Caco-2 (cell line): ENCODE measurements around the gene NRP1. TPM values are rescaled to one million over a fixed set of nuclear protein-coding genes. Genes with fewer than 3 reads are reported as not detected.

Experiments used
- BruUV-seq: library from RNA; stranded (reverse); fragments of 400-500 nt; replicated peaks from 2 replicates; lab custom pipeline; 2021; lab: Mats Ljungman, UMichigan
- CTCF ChIA-PET: fragments of 300-600 bp; sonication (Branson Sonifier 250); formaldehyde crosslinking; loops from one replicate; lab custom pipeline; 2022; ENCODE audit warnings: antibody characterized with exemption; lab: Charles Lee
- POLR2A ChIA-PET: fragments of 300-600 bp; sonication (Branson Sonifier 250); formaldehyde crosslinking; loops from one replicate; lab custom pipeline; 2022; ENCODE audit warnings: antibody characterized with exemption; lab: Charles Lee
- DNase-seq, 2 experiments: peaks; one replicate each; pipeline versions ENCODE4 v3.0.0 to v3.0.0-alpha.2; 2020 to 2022
- H3K27me3 ChIP-seq: replicated peaks from 2 replicates; pipeline ENCODE4 v1.6.0; 2011; ENCODE audit warnings: low read length; ENCODE audit not compliant: control insufficient read depth, insufficient read depth
- H3K36me3 ChIP-seq: 2 replicates; pipeline ENCODE4 v1.5.1; 2011; ENCODE audit warnings: low read length; ENCODE audit not compliant: control insufficient read depth, insufficient read depth
- H3K4me1 ChIP-seq: fragments of 250-450 bp; sonication (Bioruptor Pico); 2 replicates; pipeline ENCODE4 v1.5.1; 2020; ENCODE audit warnings: mild to moderate bottlenecking
- H3K4me3 ChIP-seq: 2 replicates; pipeline ENCODE4 v1.5.1; 2011; ENCODE audit warnings: low read depth, mild to moderate bottlenecking, control low read depth, low read length
- H3K9me3 ChIP-seq: fragments of 250-450 bp; sonication (Bioruptor Pico); 2 replicates; pipeline ENCODE4 v1.5.1; 2020; ENCODE audit warnings: mild to moderate bottlenecking, moderate library complexity
- H3K27ac Mint-ChIP-seq: one replicate; pipeline ENCODE4 v1.8.0; 2022; ENCODE audit warnings: mixed read lengths; ENCODE audit not compliant: unreplicated experiment
- H3K27me3 Mint-ChIP-seq: one replicate; pipeline ENCODE4 v1.8.0; 2022; ENCODE audit warnings: mixed read lengths; ENCODE audit not compliant: insufficient read depth, unreplicated experiment
- H3K36me3 Mint-ChIP-seq: one replicate; pipeline ENCODE4 v1.8.0; 2022; ENCODE audit warnings: mild to moderate bottlenecking, mixed read lengths; ENCODE audit not compliant: insufficient read depth, unreplicated experiment
- H3K4me1 Mint-ChIP-seq: one replicate; pipeline ENCODE4 v1.8.0; 2022; ENCODE audit warnings: low read depth, mixed read lengths; ENCODE audit not compliant: unreplicated experiment
- H3K4me3 Mint-ChIP-seq: one replicate; pipeline ENCODE4 v1.8.0; 2022; ENCODE audit warnings: mild to moderate bottlenecking, moderate library complexity, mixed read lengths; ENCODE audit not compliant: unreplicated experiment
- H3K9me3 Mint-ChIP-seq: one replicate; pipeline ENCODE4 v1.8.0; 2022; ENCODE audit warnings: mixed read lengths; ENCODE audit not compliant: unreplicated experiment
- CTCF ChIP-seq, 2 experiments: fragments of 200-600 bp in 1 of 2; IDR thresholded peaks; 1 replicate in 1 of 2; 2 replicates in 1 of 2; pipeline versions ENCODE4 v1.5.1 to v1.8.0; 2011 to 2022; ENCODE audit warnings: antibody characterized with exemption in 1 of 2, control low read depth in 1 of 2, inconsistent platforms in 1 of 2, low read depth in 1 of 2, low read length in 1 of 2, mild to moderate bottlenecking in 1 of 2, moderate library complexity in 1 of 2; ENCODE audit not compliant: insufficient read depth in 1 of 2, severe bottlenecking in 1 of 2, unreplicated experiment in 1 of 2
- intact Hi-C: fragments of 100-400 bp; cut with micrococcal nuclease; formaldehyde crosslinking; loops from one replicate; pipeline ENCODE4 v1.10.0; 2022; ENCODE audit not compliant: unreplicated experiment
- total RNA-seq: library from RNA; stranded (reverse); gene quantifications from 2 replicates; pipeline ENCODE4 v1.2.3, GENCODE V29; 2022

NRP1 gene
- total RNA-seq, 1 experiment from 2014 or later: 123 TPM

- ChIA-PET CTCF (no interaction called here), POLR2A (no interaction called here)
- peak overlapping the region; percentile 49 for H3K27ac Mint-ChIP-seq
- TF ChIP-seq CTCF (IDR thresholded peaks at IDR 0.05; ENCODE audit: insufficient read depth in 1 of 2, low read depth in 1 of 2, low read length in 1 of 2, severe bottlenecking in 1 of 2, unreplicated experiment in 1 of 2): no peak
- no peaks in the 10 kb centered on the region; the same call in 1 of the 2 replicates for H3K4me1 ChIP-seq
- no peak overlapping the region for H3K4me3 Mint-ChIP-seq
- peaks cover 20% of the 10 kb centered on the region for H3K4me1 Mint-ChIP-seq
- intact Hi-C loops: no loop called here
- no peak overlapping the region for H3K4me3 ChIP-seq
- peaks cover 93% of the 10 kb centered on the region for H3K36me3 Mint-ChIP-seq
- H3K27me3 ChIP-seq: no peaks in the 10 kb centered on the region
- no peaks in the 10 kb centered on the region for H3K9me3 ChIP-seq
- BruUV-seq: no TSS peak
- DNase-seq: no peak
- no peaks in the 10 kb centered on the region for H3K36me3 ChIP-seq
- no peaks in the 10 kb centered on the region for H3K9me3 Mint-ChIP-seq
- no peaks in the 10 kb centered on the region for H3K27me3 Mint-ChIP-seq
These were observed 82.1 kb downstream of the NRP1 start for GRCh38 chr10:33252324-33252723.

DNA sequence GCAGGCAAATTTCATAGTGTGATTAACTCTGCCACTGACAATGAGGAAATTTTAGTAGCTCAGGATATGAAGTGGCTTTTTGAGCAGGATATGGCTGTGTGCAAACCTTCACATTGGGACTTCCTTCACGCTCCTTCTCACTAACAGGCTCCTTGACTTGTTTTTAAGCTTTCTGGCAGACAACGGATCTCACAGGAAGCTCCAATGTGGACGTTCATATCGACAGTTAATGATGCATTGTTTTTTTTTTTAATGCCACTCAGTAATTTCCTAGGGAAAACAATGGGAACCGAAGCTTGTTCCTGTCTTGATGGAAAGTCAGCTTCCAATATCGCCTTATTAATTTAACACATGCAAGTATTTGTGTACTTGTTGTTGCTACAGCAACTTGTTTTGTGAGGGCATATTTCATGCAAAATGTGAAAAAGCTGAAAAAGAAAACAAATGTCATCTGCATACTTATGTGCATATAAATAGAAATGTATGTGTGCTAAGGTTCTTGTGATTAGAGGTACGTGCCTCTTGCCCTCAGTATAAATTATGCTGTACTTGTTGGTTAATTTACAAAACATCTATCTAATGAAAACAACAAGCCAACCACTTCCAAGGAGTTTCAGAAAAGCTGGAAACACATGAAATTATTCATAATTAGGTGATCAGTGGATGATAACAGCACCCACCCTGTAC is 84.7 kb downstream of the NRP1 start:
- H3K36me3 ChIP-seq: no peaks in the 10 kb centered on the region
- intact Hi-C loops: no loop called here
- H3K4me3 ChIP-seq: no peak overlapping the region
- H3K4me3 Mint-ChIP-seq: no peak overlapping the region
- ChIA-PET POLR2A (interaction anchor here (0.6 kb wide), 1 partner anchor 57 kb away, joined by 3 read pairs; no protein-coding TSS in a partner anchor), CTCF (no interaction called here)
- H3K27me3 ChIP-seq: no peaks in the 10 kb centered on the region
- H3K27me3 Mint-ChIP-seq: no peaks in the 10 kb centered on the region
- no peaks in the 10 kb centered on the region for H3K9me3 Mint-ChIP-seq
- peaks cover 2% of the 10 kb centered on the region; the same call in 1 of the 2 replicates for H3K4me1 ChIP-seq
- H3K9me3 ChIP-seq: no peaks in the 10 kb centered on the region
- no peak for DNase-seq
- BruUV-seq: no TSS peak
- peaks cover 93% of the 10 kb centered on the region for H3K36me3 Mint-ChIP-seq
- TF ChIP-seq CTCF (IDR thresholded peaks at IDR 0.05; ENCODE audit: insufficient read depth in 1 of 2, low read depth in 1 of 2, low read length in 1 of 2, severe bottlenecking in 1 of 2, unreplicated experiment in 1 of 2): no peak
- no peak overlapping the region for H3K27ac Mint-ChIP-seq
- peaks cover 19% of the 10 kb centered on the region for H3K4me1 Mint-ChIP-seq

- ChIA-PET POLR2A (interaction anchor here (0.6 kb wide), 1 partner anchor 57 kb away, joined by 3 read pairs; no protein-coding TSS in a partner anchor), CTCF (no interaction called here)
- no peaks in the 10 kb centered on the region for H3K36me3 ChIP-seq
- BruUV-seq: no TSS peak
- H3K27me3 Mint-ChIP-seq: no peaks in the 10 kb centered on the region
- H3K9me3 ChIP-seq: no peaks in the 10 kb centered on the region
- no peak overlapping the region for H3K4me3 Mint-ChIP-seq
- no peak overlapping the region for H3K4me3 ChIP-seq
- intact Hi-C loops: no loop called here
- peaks cover 15% of the 10 kb centered on the region for H3K4me1 Mint-ChIP-seq
- H3K4me1 ChIP-seq: peaks cover 9% of the 10 kb centered on the region
- no peak for TF ChIP-seq CTCF (IDR thresholded peaks at IDR 0.05; ENCODE audit: insufficient read depth in 1 of 2, low read depth in 1 of 2, low read length in 1 of 2, severe bottlenecking in 1 of 2, unreplicated experiment in 1 of 2)
- H3K27me3 ChIP-seq: no peaks in the 10 kb centered on the region
- H3K9me3 Mint-ChIP-seq: no peaks in the 10 kb centered on the region
- H3K36me3 Mint-ChIP-seq: peaks cover 86% of the 10 kb centered on the region
- H3K27ac Mint-ChIP-seq: no peak overlapping the region
- DNase-seq: no peak
These were observed 85.3 kb downstream of the NRP1 start for GRCh38 chr10:33249137-33249536.
